Measurements from ENCODE around the gene OLFM2.
"Not testable (repeated sequence)": the region's sequence is repeated elsewhere in the genome, so short reads cannot be mapped to it uniquely, and the experiment has no call there.

The OLFM2 gene

GRCh38 chr19:9827289-9828238 lies 108.8 kb downstream of the OLFM2 start, which contains the start of gene UBL5:
TSS of gene UBL5 (plus strand) at chr19:9827918. CDS start at chr19:9828338, 420 bp downstream.
- peak; percentile 88 for DNase-seq

- DNase-seq, result no peak
Measured at GRCh38 chr19:9823816-9824215, 112.5 kb downstream of the OLFM2 start.

- not testable (repeated sequence) for DNase-seq
Measured at GRCh38 chr19:9820034-9820433, 116.3 kb downstream of the OLFM2 start.

- no peak for DNase-seq
Measured at GRCh38 chr19:9819596-9819909, 116.8 kb downstream of the OLFM2 start.

GRCh38 chr19:9818734-9819595 lies 117.3 kb downstream of the OLFM2 start, which contains the start of gene FBXL12:
TSS of gene FBXL12 (minus strand) at chr19:9819079. CDS start at chr19:9818813, 266 bp downstream.
- peak; percentile 100 for DNase-seq

DNA sequence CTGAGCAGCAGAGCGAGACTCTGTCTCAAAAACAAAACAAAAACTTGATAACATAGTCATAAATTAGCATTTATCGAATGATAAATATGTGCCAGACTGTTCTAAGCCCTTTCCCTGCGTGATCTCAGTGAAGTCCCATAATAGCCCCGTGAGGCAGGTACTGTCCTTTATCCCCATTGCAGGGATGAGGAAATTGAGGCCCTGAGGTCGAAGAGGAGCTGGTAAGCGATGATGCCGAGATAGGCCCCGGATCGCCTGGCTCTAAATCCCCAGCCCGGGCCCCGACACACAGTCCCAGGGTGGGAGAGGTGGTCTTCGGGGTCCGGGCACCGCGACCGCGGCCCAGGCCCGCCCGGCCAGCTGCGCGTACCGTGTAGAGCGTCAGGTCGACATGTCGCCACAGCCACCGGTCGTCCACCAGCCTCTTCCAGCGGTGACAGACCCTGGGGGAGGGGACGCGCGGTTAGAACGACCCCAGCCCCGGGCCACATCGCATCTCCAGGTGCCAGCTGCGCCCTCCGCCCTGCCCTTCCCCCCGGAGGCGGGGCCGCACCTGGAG lies 118.1 kb downstream of the OLFM2 start:
- no peak for DNase-seq

- DNase-seq, result no peak
Measured at GRCh38 chr19:9811139-9811538, 125.2 kb downstream of the OLFM2 start.

DNA sequence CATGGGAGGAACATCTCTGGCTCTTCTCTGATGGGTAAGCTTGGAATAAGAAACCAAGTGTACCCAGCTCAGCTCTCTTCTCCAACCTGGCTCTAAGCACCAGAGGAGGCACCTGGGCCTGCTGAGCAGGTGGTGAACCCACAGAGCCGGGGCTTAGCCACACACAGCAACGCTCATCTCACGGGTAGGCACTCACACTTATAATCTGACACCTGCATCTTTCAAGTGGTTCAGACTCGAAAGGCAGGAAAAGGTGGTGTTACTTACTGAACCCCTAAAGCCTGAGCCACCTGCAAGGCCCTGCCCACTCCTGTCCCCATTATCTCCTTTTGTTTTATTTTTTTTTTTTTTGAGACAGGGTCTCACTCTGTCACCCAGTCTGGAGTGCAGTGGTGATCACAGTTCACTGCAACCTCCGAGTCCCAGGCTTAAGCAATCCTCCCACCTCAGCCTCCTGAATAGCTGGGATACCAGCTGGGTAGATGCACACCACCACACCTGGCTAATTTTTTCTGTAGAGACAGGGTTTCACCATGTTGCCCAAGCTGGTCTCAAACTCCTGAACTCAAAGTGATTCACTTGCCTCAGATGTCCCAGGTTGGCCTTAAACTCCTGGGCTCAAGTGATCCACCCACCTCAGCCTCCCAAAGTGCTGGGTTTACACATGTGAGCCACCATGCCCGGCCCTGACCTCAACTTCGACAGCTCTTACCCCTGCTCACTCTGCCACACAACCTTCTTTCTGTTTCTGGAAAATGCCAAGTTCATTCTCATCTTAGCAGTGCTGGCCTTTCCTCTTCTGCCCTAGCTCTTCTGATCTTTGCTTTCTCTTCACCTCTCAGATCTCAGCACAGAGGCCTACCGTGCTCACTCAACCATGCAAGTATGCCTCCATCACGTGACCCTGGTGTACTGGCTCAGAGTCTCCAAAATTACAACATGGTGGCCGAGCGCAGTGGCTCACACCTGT lies 127.2 kb downstream of the OLFM2 start:
- peak; percentile 66 for DNase-seq

DNA sequence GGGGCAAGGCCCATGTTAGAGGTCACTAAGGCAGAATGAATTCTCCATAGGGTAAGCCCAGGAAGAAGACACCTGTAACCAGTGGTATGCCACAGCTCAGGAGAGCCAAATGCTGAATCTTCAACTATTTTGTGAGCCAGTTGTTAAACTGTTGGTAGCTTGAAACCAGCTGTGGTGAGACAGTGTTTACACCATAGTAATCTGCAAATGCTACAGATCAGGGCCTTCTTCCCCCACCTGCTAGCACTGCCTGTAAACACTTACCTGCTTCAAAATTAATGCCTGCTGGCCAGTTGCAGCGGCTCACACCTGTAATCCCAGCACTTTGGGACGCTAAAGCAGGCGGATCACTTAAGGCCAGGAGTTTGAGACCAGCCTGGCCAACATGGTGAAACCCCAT lies 129.5 kb downstream of the OLFM2 start:
- DNase-seq, result no peak
